ENCODE data around the gene CRTAC1.

GRCh38 chr10:97981816-97982215 lies 48.6 kb downstream of the CRTAC1 start:
- TF ChIP-seq CTCF (IDR thresholded peaks at IDR 0.05) = no peak
- no peak for TF ChIP-seq POLR2A (IDR thresholded peaks at IDR 0.05)

Data from lower leg skin (tissue), 3 donors.